Adrenal gland (tissue), 12 donors: ENCODE data around the gene SDK2. TPM values are rescaled to one million over a fixed set of nuclear protein-coding genes. Genes with fewer than 3 reads are reported as not detected.

Experiments used
- DNase-seq, 7 donors: peaks; one replicate each; pipeline ENCODE4 v3.0.0-alpha.2; 2019 to 2020
- H3K27ac ChIP-seq, 5 donors: fragments of 200-600 bp; sonication (generic) in 4 of 5; 1 replicate in 3 of 5; 2 replicates in 2 of 5; pipeline versions ENCODE4 v1.5.1 to v1.8.0; 2016 to 2020; ENCODE audit warnings: mild to moderate bottlenecking in 1 of 5
- H3K27me3 ChIP-seq: fragments of 200-600 bp; 2 replicates; pipeline ENCODE4 v1.8.0; 2021
- H3K36me3 ChIP-seq, 2 donors: fragments of 200-600 bp; replicated peaks in 1 of 2; 1 replicate in 1 of 2; 2 replicates in 1 of 2; pipeline versions ENCODE4 v1.5.1 to v1.8.0; 2018 to 2022
- H3K4me1 ChIP-seq, 2 donors: fragments of 200-600 bp; replicated peaks in 1 of 2; 1 replicate in 1 of 2; 2 replicates in 1 of 2; pipeline versions ENCODE4 v1.5.1 to v1.8.0; 2018 to 2021
- H3K4me3 ChIP-seq, 4 donors: fragments of 200-600 bp; sonication (generic) in 3 of 4; one replicate each; pipeline ENCODE4 v1.5.1; 2016 to 2018
- H3K9me3 ChIP-seq, 3 donors: fragments of 200-600 bp; sonication (generic) in 1 of 3; replicated peaks in 1 of 3; 1 replicate in 2 of 3; 2 replicates in 1 of 3; pipeline versions ENCODE4 v1.5.1 to v1.8.0; 2016 to 2021
- POLR2A ChIP-seq, 2 donors: fragments of 450-650 bp; IDR thresholded peaks; one replicate each; pipeline ENCODE4 v1.6.1; 2017; ENCODE audit warnings: antibody characterized with exemption in 2 of 2, mild to moderate bottlenecking in 2 of 2, moderate library complexity in 1 of 2
- WGBS, 4 donors: extraction: QIAGEN DNeasy Blood & Tissue Kit in 2 of 4; methylation state at CpG; one replicate each; pipeline versions ENCODE4 v1.1.5 to v1.1.7; 2013 to 2017; 5-methylcytosine and 5-hydroxymethylcytosine counted together
- intact Hi-C, 2 donors: fragments of 100-400 bp; cut with DNase I; formaldehyde crosslinking; loops; one replicate each; pipeline versions ENCODE4 v1.14.1 to v1.15.0; 2022 to 2023
- polyA plus RNA-seq, 3 donors: library from polyadenylated mRNA; stranded (reverse); fragments of 200-250 nt in 2 of 3; fragments of 350-450 nt in 1 of 3; fragmentation: Illumina TruSeq in 1 of 3; extraction: RNeasy Lipid Tissue Mini Kit (QIAGEN cat#74804) in 1 of 3; gene quantifications; one replicate each; pipeline ENCODE4 v1.2.3, GENCODE V29; 2013 to 2014
- total RNA-seq, 9 donors: library from RNA; depleted of rRNA in 4 of 9; stranded (reverse); fragments of >200 nt in 4 of 9; fragments of 120-200 nt in 1 of 9; fragmentation: NEBNext Ultra II Directional in 1 of 9; extraction: Animal tissue kit (Norgen Biotek cat#: 25700) in 1 of 9; gene quantifications; one replicate each; pipeline versions ENCODE4 v1.1.0 to v1.2.4, GENCODE V29; 2013 to 2023
- TF ChIP-seq, protein P1 (sequence below), 6 experiments: fragments of 450-650 bp in 4 of 6; fragments of 200-600 bp in 2 of 6; sonication (generic) in 1 of 6; IDR thresholded peaks; 1 replicate in 5 of 6; 2 replicates in 1 of 6; pipeline versions ENCODE4 v1.5.1 to v1.8.0; 2016 to 2021; ENCODE audit warnings: antibody characterized with exemption in 6 of 6, mild to moderate bottlenecking in 2 of 6, moderate library complexity in 1 of 6
- donor health status: healthy with polysubstance abuse.
- donor health status: Bipolar disorder and iron deficiency.
- donor health status: DM: yes; HTN: yes; CAD: no.
- donor health status: DM: no; HTN: no; CAD: no.
- donor health status: DM: no; HTN: no; CAD: no.
- donor health status: DM: yes; HTN: yes; CAD: no.

Gene SDK2
- total and polyA plus RNA-seq, 12 donors = 0.27 to 2.1 (median 0.84) TPM

DNA sequence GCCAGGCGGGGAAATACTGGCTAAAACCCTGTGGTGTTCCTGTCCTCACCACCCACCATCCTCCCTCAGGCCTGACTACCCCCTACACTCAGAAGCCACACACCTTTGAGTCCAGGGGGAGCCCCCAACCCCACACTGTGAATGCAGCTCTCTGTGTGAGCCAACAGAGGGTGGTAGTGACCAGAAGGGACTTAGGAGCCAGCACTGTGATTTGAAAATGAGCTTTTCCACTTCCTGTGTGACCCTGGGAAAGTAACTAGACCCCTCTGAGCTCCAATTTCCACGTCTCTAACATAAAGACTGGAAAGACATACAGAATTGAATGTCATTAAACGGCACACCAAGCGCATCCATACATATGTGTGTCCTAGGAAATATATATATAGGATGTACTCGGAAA lies 58.7 kb downstream of the SDK2 start:
- H3K4me1 ChIP-seq = no peaks in the 10 kb centered on the region
- 75 to 82% (median 80%) methylated on average over 4 to 5 of the region's 5 CpGs for WGBS, 4 donors
- H3K27me3 ChIP-seq = no peaks in the 10 kb centered on the region
- H3K36me3 ChIP-seq = no peaks in the 10 kb centered on the region
- intact Hi-C loops = no loop called here
- no peak overlapping the region for H3K27ac ChIP-seq
- no peak for DNase-seq
- H3K4me3 ChIP-seq = no peak overlapping the region
- TF ChIP-seq, protein P1, sequence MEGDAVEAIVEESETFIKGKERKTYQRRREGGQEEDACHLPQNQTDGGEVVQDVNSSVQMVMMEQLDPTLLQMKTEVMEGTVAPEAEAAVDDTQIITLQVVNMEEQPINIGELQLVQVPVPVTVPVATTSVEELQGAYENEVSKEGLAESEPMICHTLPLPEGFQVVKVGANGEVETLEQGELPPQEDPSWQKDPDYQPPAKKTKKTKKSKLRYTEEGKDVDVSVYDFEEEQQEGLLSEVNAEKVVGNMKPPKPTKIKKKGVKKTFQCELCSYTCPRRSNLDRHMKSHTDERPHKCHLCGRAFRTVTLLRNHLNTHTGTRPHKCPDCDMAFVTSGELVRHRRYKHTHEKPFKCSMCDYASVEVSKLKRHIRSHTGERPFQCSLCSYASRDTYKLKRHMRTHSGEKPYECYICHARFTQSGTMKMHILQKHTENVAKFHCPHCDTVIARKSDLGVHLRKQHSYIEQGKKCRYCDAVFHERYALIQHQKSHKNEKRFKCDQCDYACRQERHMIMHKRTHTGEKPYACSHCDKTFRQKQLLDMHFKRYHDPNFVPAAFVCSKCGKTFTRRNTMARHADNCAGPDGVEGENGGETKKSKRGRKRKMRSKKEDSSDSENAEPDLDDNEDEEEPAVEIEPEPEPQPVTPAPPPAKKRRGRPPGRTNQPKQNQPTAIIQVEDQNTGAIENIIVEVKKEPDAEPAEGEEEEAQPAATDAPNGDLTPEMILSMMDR (IDR thresholded peaks at IDR 0.05) = no peak
- no peak for TF ChIP-seq POLR2A (IDR thresholded peaks at IDR 0.05)
- H3K9me3 ChIP-seq = no peaks in the 10 kb centered on the region

DNA sequence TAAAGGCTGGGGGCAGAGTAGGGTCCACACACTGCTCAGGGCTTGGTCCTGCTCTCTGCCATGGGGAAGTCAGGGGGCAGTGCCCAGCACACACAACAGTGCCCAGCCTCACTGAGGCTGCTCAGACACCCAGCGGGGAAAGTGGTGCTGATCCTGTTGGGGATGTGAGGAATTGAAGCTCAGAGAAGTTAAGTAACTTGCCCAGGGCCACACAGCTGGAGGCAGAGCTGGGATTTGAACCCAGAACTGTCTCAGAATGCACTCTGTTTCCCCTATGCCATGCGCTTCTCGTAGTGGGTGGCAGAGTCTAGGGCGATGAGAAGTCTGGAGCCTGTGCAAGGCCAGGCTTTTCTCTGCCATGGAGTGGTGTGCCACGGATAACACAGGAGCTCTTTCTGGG lies 59.3 kb downstream of the SDK2 start:
- TF ChIP-seq, protein P1 (IDR thresholded peaks at IDR 0.05) = no peak
- Histone ChIP-seq H3K9me3 (no peaks in the 10 kb centered on the region), H3K27me3 (no peaks in the 10 kb centered on the region), H3K36me3 (no peaks in the 10 kb centered on the region), H3K4me1 (no peaks in the 10 kb centered on the region), H3K27ac (no peak overlapping the region), H3K4me3 (no peak overlapping the region)
- no peak for DNase-seq
- WGBS, 4 donors = 84 to 95% (median 89%) methylated on average over 5 of the region's 5 CpGs
- intact Hi-C loops = no loop called here

DNA sequence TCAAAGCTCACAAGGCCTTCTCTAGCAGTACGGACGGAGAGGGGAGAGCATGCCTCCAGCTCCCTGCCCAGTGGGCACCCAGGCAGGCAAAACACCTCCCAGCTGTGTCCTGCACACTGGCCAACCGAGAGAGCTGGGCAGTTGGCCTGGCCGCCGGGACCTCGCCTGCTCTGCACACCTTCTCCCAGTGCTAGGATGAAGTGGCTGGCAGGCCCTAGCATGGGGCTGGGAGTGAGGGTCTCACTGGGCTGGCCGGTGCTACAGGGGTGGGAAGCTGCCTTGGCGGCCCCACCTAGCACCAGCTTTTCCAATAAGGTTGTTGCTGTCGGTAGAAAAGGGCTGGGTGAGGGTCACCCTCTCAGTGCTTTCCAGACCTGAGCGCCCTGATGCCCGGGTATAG lies 60.2 kb downstream of the SDK2 start:
- H3K4me1 ChIP-seq = no peaks in the 10 kb centered on the region
- H3K36me3 ChIP-seq = no peaks in the 10 kb centered on the region
- H3K9me3 ChIP-seq = no peaks in the 10 kb centered on the region
- no peaks in the 10 kb centered on the region for H3K27me3 ChIP-seq
- intact Hi-C loops = no loop called here
- H3K27ac ChIP-seq = no peak overlapping the region
- H3K4me3 ChIP-seq = no peak overlapping the region
- TF ChIP-seq, protein P1 (IDR thresholded peaks at IDR 0.05) = no peak
- TF ChIP-seq POLR2A (IDR thresholded peaks at IDR 0.05) = no peak
- no peak for DNase-seq
- WGBS, 4 donors = 40 to 87% (median 78%) methylated on average over 2 to 11 of the region's 11 CpGs

DNA sequence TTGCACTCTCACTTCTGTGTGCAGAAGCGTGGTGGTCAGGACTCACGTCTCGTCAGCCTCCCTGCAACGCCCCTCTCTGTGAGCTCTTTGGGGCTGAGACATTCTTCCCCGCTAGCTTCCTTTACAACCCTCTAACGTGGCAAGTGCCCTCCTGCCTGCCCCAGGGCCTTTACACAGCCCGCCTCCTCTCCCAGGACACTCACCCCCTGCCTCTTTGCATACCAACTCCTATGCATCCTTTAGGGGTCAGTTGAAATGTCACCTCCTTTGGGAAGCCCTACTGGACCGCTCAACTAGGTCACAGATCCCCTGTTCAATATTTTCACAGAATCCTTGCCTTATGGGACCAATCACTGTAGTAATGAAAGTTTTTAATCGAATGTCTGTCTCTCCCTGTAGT lies 61.4 kb downstream of the SDK2 start:
- intact Hi-C loops = no loop called here
- H3K4me3 ChIP-seq = no peak overlapping the region
- no peaks in the 10 kb centered on the region for H3K9me3 ChIP-seq
- DNase-seq = no peak
- TF ChIP-seq POLR2A (IDR thresholded peaks at IDR 0.05) = no peak
- no peaks in the 10 kb centered on the region for H3K4me1 ChIP-seq
- no peak overlapping the region for H3K27ac ChIP-seq
- no peaks in the 10 kb centered on the region for H3K27me3 ChIP-seq
- H3K36me3 ChIP-seq = no peaks in the 10 kb centered on the region
- 74 to 86% (median 82%) methylated on average over 9 of the region's 9 CpGs for WGBS, 4 donors

DNA sequence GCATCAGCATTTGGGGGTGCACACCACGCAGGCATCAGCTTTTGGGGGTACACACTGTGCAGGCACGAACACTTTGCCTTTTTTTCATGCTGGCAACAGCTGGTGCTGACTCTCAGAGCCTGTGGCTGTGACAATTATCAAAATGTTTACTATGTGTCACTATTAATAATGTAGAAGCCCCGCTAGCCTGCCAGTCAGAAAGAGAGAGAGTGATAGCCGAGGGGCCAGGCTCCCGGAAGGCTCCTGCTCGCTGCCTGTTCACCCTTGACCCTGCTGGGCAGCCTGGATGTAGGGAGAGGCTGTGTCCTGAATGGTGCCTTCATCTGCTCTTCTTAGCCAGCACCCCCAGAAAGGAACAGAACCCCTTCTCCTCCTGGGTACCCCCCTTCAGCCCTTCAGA lies 61.9 kb downstream of the SDK2 start:
- no peaks in the 10 kb centered on the region for H3K36me3 ChIP-seq
- intact Hi-C loops = no loop called here
- H3K4me3 ChIP-seq = no peak overlapping the region
- WGBS, 4 donors = 58 to 83% (median 73%) methylated on average over 4 to 6 of the region's 6 CpGs
- H3K27me3 ChIP-seq = no peaks in the 10 kb centered on the region
- H3K9me3 ChIP-seq = no peaks in the 10 kb centered on the region
- no peak for TF ChIP-seq POLR2A (IDR thresholded peaks at IDR 0.05)
- TF ChIP-seq, protein P1 (IDR thresholded peaks at IDR 0.05) = no peak
- no peak overlapping the region for H3K27ac ChIP-seq
- DNase-seq = no peak
- no peaks in the 10 kb centered on the region for H3K4me1 ChIP-seq
